Progenitor cell of endocrine pancreas (in vitro differentiated cells): ENCODE measurements around the gene RAB26. TPM values are rescaled to one million over a fixed set of nuclear protein-coding genes. Genes with fewer than 3 reads are reported as not detected.
"Not testable (repeated sequence)": the region's sequence is repeated elsewhere in the genome, so short reads cannot be mapped to it uniquely, and the experiment has no call there.

ENCODE experiments used
- DNase-seq: peaks from one replicate; pipeline ENCODE4 v3.0.0; 2021; ENCODE audit warnings: low spot score; ENCODE audit not compliant: unreplicated experiment
- H3K27ac Mint-ChIP-seq: 2 replicates; pipeline ENCODE4 v1.8.0; 2021; ENCODE audit warnings: mild to moderate bottlenecking, moderate library complexity, mixed read lengths
- H3K27me3 Mint-ChIP-seq: 2 replicates; pipeline ENCODE4 v1.8.0; 2021; ENCODE audit warnings: mixed read lengths
- H3K36me3 Mint-ChIP-seq: 2 replicates; pipeline ENCODE4 v1.8.0; 2022; ENCODE audit warnings: mixed read lengths; ENCODE audit not compliant: insufficient read depth
- H3K4me1 Mint-ChIP-seq: 2 replicates; pipeline ENCODE4 v1.8.0; 2021; ENCODE audit warnings: low read depth, mixed read lengths
- H3K4me3 Mint-ChIP-seq: 2 replicates; pipeline ENCODE4 v1.8.0; 2021; ENCODE audit warnings: low read depth, mild to moderate bottlenecking, moderate library complexity, mixed read lengths
- H3K9me3 Mint-ChIP-seq: 2 replicates; pipeline ENCODE4 v1.8.0; 2021; ENCODE audit warnings: low read depth, mixed read lengths
- CTCF ChIP-seq: fragments of 200-600 bp; sonication (generic); IDR thresholded peaks from one replicate; pipeline ENCODE4 v1.5.0; 2021; ENCODE audit warnings: antibody characterized with exemption, mild to moderate bottlenecking; ENCODE audit not compliant: unreplicated experiment
- microRNA-seq: library from miRNA; unstranded; fragments of <30 nt; microRNA quantifications from one replicate; pipeline ENCODE4 v1.1.0, GENCODE V29; 2020; ENCODE audit warnings: borderline number of aligned reads; ENCODE audit not compliant: unreplicated experiment
- total RNA-seq: library from RNA; stranded (reverse); gene quantifications from 2 replicates; pipeline ENCODE4 v1.2.1, GENCODE V29; 2021

Gene RAB26
- total RNA-seq, 1 donor from 2014 or later: 23.3 TPM

DNA sequence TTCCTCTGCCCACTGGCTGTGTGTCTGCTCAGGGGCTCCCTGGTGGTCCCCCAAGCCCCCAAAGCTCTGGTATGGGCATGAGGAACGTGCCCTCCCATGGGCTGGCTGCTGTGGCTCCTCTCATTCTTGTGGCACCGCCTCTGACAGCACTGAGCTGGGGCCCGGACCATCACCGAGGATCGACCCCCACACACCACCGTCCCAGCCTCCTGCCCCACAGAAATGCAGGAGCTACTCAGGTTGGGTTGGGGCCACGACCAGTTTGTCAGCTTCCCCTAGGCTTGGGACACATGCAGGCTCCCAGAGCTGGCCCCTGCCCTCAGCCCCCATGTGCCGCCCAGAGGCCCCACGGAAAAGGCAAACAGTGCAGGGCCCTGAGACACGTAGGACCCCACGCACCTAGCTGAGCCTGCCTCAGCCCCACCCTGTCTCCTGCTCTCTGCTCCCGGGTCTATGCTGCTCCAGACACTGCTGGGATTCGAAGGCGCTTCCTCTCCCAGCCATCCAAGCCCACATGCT lies 51.3 kb downstream of the RAB26 start:
- no peak overlapping the region for H3K27ac Mint-ChIP-seq

GRCh38 chr16:2200313-2200712 lies 51.9 kb downstream of the RAB26 start:
- Mint-ChIP-seq H3K4me1 (peaks cover 4% of the 10 kb centered on the region), H3K27me3 (peaks cover 31% of the 10 kb centered on the region), H3K36me3 (no peaks in the 10 kb centered on the region), H3K4me3 (no peak overlapping the region), H3K9me3 (no peaks in the 10 kb centered on the region), H3K27ac (no peak overlapping the region)
- DNase-seq: no peak
- no peak for TF ChIP-seq CTCF

More for the DNA sequence above, 51.3 kb downstream of the RAB26 start:
- peaks cover 7% of the 10 kb centered on the region for H3K4me1 Mint-ChIP-seq
- H3K9me3 Mint-ChIP-seq: no peaks in the 10 kb centered on the region
- peak overlapping the region; percentile 34 for H3K4me3 Mint-ChIP-seq
- DNase-seq: no peak
- no peak for TF ChIP-seq CTCF
- no peaks in the 10 kb centered on the region for H3K36me3 Mint-ChIP-seq
- peaks cover 35% of the 10 kb centered on the region for H3K27me3 Mint-ChIP-seq

- not testable (repeated sequence) for H3K9me3 Mint-ChIP-seq, H3K4me1 Mint-ChIP-seq, DNase-seq, H3K36me3 Mint-ChIP-seq
- Mint-ChIP-seq H3K4me3 (peak overlapping the region; percentile 80), H3K27me3 (peaks cover 20% of the 10 kb centered on the region), H3K27ac (peak overlapping the region; percentile 51)
Observed at GRCh38 chr16:2203119-2203688, 54.8 kb downstream of the RAB26 start.

Small RNAs within 50 kb of the gene (microRNA-seq; reads per million reads assigned to microRNA genes)
- gene MIR3180-5 (not detected), gene MIR4516 (not detected), gene MIR6511B1 (not detected)

Other genes starting within 250 kb of the RAB26 start
- 0.46 TPM in 1 of 2 replicates, not detected in the other for gene HS3ST6, start 230.2 kb upstream of the RAB26 start, total RNA-seq
- gene MSRB1, start 205.4 kb upstream of the RAB26 start, total RNA-seq: 28.5 and 28.9 TPM in 2 replicates
- gene RPL3L, start 193.9 kb upstream of the RAB26 start, total RNA-seq: not detected in 2 replicates
- 96.9 and 105 TPM in 2 replicates for gene NDUFB10, start 189.1 kb upstream of the RAB26 start, total RNA-seq
- gene RPS2, start 183.8 kb upstream of the RAB26 start, total RNA-seq: 2,309 and 2,385 TPM in 2 replicates
- gene RNF151, start 181.8 kb upstream of the RAB26 start, total RNA-seq: not detected in 2 replicates
- 30.8 and 32.2 TPM in 2 replicates for gene TBL3, start 176.6 kb upstream of the RAB26 start, total RNA-seq
- 0.93 and 1.5 TPM in 2 replicates for gene NOXO1, start 167.2 kb upstream of the RAB26 start, total RNA-seq
- gene GFER, start 164.4 kb upstream of the RAB26 start, total RNA-seq: 27.1 and 32.9 TPM in 2 replicates
- gene SYNGR3, start 158.7 kb upstream of the RAB26 start, total RNA-seq: 3.0 and 3.3 TPM in 2 replicates
- gene ZNF598, start 138.8 kb upstream of the RAB26 start, total RNA-seq: 41.5 and 43.6 TPM in 2 replicates
- gene NPW, start 128.8 kb upstream of the RAB26 start, total RNA-seq: 5.0 and 5.3 TPM in 2 replicates
- 8.4 and 10.3 TPM in 2 replicates for gene NHERF2, start 121.7 kb upstream of the RAB26 start, total RNA-seq
- gene NTHL1, start 100.8 kb upstream of the RAB26 start, total RNA-seq: 24.2 and 28.1 TPM in 2 replicates
- gene TSC2, start 100.6 kb upstream of the RAB26 start, total RNA-seq: 241 and 253 TPM in 2 replicates
- gene PKD1, start 12.7 kb upstream of the RAB26 start, total RNA-seq: 96.2 and 97.8 TPM in 2 replicates
- gene TRAF7, start 7.2 kb downstream of the RAB26 start, total RNA-seq: 79.6 and 85.2 TPM in 2 replicates
- gene CASKIN1, start 48.0 kb downstream of the RAB26 start, total RNA-seq: 12.7 and 13.1 TPM in 2 replicates
- 51.5 TPM in 2 replicates for gene MLST8, start 56.8 kb downstream of the RAB26 start, total RNA-seq
- 22.5 and 24.6 TPM in 2 replicates for gene BRICD5, start 62.2 kb downstream of the RAB26 start, total RNA-seq
- gene PGP, start 66.2 kb downstream of the RAB26 start, total RNA-seq: 28.5 and 30.6 TPM in 2 replicates
- gene E4F1, start 75.0 kb downstream of the RAB26 start, total RNA-seq: 30.9 and 33.7 TPM in 2 replicates
- gene DNASE1L2, start 87.8 kb downstream of the RAB26 start, total RNA-seq: 1.7 and 2.1 TPM in 2 replicates
- 69.2 and 72.6 TPM in 2 replicates for gene ECI1, start 103.0 kb downstream of the RAB26 start, total RNA-seq
- 231 and 237 TPM in 2 replicates for gene RNPS1, start 119.5 kb downstream of the RAB26 start, total RNA-seq
- 6.9 and 7.6 TPM in 2 replicates for gene ABCA3, start 192.1 kb downstream of the RAB26 start, total RNA-seq